Eye (tissue), 1 donor: ENCODE measurements around the gene SSR3.
"Not testable (repeated sequence)": the region's sequence is repeated elsewhere in the genome, so short reads cannot be mapped to it uniquely, and the experiment has no call there.

Experiments used
- DNase-seq: peaks from one replicate; pipeline ENCODE4 v3.0.0-alpha.2; 2015

SSR3 gene

GRCh38 chr3:156575641-156576040, 20.7 kb upstream of the SSR3 start:
- no peak for DNase-seq

- DNase-seq = not testable (repeated sequence)
These were observed 15.0 kb upstream of the SSR3 start for GRCh38 chr3:156569881-156570280.

GRCh38 chr3:156569016-156569415, 14.1 kb upstream of the SSR3 start:
- DNase-seq = not testable (repeated sequence)

GRCh38 chr3:156563900-156564682, 9.2 kb upstream of the SSR3 start:
- no peak for DNase-seq

DNA sequence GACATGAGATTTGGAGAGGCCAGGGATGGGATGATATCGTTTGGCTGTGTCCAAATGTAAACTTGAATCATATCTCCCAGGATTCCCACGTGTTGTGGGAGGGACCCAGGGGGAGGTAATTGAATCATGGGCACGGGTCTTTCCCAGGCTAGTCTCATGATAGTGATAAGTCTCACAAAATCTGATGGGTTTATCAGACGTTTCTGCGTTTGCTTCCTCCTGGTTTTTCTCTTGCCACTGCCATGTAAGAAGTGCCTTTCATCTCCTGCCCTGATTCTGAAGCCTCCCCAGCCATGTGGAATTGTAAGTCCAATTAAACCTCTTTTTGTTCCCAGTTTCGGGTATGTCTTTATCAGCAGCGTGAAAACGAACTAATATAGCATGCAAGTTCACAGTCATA, 7.6 kb upstream of the SSR3 start:
- DNase-seq = not testable (repeated sequence)

DNA sequence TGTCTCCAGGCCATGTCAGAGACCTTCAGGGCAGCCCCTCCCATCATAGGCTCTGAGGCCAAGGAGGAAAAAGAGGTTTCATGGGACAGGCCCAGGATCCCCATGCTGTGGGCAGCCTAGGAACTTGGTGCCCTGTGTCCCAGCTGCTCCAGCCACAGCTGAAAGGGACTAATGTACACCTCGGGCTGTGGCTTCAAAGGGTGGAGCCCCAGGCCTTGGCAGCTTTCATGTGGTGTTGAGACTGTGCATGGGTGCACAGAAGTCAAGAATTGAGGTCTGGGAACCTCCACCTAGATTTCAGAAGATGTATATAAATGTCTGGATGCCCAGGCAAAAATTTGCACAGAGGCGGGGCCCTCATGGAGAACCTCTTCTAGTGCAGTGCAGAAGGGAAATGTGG, 6.6 kb upstream of the SSR3 start:
- DNase-seq = no peak

GRCh38 chr3:156559321-156559720, 4.4 kb upstream of the SSR3 start:
- DNase-seq = no peak

GRCh38 chr3:156558389-156558788, 3.5 kb upstream of the SSR3 start:
- DNase-seq = no peak

DNA sequence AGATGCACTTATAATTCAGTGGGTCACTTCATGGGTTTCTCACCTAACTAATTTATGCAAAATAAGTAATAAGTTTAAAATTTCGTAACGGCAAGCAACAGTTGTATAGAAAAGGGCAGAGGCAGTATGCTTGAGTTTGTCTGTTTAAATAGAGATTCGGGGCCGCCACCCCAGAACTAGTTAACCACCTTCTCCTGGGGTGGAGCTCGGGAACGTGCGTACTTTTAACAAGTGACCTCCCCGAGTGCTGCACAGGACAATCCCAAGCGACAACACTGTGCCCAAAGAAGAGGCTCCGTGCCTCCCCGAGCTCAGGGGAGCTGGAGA, 439 bp downstream of the SSR3 start:
- no peak for DNase-seq

DNA sequence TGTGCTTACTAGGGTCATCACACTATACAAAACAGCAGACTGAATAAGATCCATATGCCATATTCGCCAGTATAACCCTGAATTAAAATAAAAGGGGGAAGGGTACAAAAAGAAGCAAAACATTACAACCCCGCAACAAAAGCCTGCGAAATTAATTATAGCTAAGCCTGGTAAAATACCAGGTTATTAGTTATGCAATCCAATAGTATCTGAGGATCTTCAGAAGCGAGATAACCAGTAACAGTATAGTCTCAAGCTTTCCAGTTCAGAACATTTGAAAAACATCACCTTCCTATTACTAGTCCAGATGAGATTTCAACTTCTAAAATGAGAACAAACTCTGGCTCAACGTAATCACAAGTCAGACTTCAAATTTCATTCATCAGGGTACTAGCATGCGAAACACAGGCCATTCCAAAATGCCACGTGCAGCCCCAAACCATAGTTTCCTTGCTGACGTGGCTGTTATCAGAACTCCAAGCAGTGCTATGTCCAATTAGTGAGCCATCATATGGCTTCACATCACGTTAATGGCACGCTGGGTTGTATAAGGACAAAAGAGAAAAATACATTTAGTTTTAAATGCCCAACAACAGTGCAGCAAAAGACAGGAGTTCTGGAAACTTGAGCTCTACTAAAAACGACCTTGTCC, 1.1 kb downstream of the SSR3 start:
- peak; percentile 66 for DNase-seq

GRCh38 chr3:156552973-156553372, 1.9 kb downstream of the SSR3 start:
- no peak for DNase-seq

- DNase-seq = no peak
These were observed 3.2 kb downstream of the SSR3 start for GRCh38 chr3:156551746-156552145.

- no peak for DNase-seq
These were observed 3.7 kb downstream of the SSR3 start for GRCh38 chr3:156551261-156551660.

DNA sequence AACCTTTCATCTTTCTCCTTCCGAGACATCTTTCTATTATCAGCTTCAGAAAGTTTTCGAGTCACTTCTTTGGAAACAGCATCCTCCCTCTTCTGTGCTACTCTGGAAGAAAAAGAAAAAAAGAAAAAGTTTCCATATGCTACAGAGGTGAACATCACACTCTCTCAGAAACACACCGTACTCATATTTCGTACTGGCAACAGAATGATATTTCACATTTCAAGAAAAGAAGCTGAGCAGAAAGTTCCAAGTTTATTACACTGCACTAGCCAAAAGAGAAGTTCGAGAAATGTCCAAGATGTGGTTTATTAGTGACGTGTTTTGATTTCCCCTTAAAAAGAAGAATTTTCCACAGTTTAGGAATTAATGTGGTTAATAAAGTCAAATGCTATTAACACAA, 6.0 kb downstream of the SSR3 start:
- no peak for DNase-seq

DNA sequence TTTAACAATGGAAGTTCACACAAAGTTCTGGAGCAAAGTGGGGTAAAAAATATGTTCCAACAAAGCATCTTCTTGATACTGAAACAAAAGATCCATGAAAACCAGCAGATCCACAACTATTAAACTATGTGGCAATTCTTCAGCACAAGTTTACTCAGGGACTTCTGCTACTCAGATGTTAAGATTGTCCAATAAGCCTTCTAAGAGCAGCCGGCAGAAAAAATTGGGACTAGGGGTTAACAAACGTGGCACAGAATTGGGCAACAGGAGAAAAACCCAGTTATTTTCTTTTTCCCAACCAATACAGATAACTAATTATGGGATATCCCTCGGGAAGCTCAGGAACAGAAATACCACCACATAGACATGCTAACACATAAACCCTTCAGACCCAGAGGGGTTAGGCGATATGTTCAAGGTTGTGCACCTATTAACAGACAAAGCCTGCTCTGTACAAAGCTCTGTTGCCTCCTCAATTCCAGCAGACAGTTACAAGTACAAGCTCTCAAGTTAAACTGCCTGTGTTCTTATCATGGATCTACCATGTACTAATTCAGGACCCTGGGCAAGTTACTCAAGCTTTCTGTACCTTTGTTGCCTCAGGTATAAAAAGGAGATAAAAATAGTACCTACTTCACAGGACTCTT, 6.8 kb downstream of the SSR3 start:
- no peak for DNase-seq

DNA sequence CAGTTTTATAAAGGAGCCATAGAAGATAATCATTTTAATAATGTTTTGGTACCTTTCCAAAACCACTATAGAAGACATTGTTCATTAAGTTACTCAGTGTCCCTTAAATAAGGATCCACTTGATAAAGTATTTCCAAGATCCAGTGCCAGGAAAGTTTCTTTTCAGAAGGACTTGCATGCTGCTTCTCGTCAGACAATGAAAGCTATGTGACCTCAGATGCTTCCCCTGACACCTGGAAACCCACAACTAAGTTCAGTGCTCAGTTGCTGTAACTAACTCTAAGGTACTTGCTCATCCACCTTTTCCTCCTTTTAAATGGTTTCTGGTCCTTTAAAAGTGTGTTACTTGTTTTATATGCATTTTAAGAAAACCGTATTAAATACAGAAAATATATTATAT, 7.3 kb downstream of the SSR3 start:
- no peak for DNase-seq

- DNase-seq = no peak
These were observed 11.8 kb downstream of the SSR3 start for GRCh38 chr3:156543043-156543555.

- no peak for DNase-seq
These were observed 12.5 kb downstream of the SSR3 start for GRCh38 chr3:156542101-156543042.

DNA sequence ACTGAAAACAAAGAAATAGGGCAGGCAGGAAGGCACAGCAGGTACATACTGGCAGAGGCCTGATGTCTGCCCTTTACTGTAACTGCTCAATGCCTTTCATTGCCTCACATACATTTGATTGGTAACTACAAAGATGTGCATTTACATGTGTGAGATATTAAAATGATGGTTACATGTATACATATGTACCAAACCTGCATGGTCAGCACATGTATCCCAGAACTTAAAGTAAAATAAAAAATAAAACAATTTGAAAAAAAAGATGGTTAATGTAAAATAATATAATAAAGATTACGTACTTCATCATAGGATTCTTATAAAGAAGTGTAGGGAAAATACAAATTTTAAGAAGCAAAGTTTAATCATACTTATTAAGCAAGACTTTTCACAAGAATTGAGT, 15.1 kb downstream of the SSR3 start:
- no peak for DNase-seq

DNA sequence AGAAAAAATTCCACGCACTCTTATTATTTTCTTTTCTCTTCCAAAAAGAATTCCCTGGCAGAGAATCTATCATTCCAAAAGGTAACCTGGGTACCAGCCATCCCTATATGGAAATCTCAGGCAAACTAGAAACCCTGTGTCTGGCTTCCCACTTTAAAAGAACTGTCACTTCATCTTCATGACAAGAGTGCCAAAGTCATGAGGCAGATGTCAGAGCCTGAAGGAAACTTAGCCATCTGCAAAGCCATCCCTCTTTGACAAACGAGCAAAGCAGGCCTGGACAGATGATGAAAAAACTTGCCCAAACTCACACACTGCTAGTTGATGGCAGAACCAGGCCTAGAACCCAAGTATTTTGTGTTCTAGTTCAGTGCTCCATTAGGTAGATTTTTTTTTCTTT, 15.9 kb downstream of the SSR3 start:
- no peak for DNase-seq

DNA sequence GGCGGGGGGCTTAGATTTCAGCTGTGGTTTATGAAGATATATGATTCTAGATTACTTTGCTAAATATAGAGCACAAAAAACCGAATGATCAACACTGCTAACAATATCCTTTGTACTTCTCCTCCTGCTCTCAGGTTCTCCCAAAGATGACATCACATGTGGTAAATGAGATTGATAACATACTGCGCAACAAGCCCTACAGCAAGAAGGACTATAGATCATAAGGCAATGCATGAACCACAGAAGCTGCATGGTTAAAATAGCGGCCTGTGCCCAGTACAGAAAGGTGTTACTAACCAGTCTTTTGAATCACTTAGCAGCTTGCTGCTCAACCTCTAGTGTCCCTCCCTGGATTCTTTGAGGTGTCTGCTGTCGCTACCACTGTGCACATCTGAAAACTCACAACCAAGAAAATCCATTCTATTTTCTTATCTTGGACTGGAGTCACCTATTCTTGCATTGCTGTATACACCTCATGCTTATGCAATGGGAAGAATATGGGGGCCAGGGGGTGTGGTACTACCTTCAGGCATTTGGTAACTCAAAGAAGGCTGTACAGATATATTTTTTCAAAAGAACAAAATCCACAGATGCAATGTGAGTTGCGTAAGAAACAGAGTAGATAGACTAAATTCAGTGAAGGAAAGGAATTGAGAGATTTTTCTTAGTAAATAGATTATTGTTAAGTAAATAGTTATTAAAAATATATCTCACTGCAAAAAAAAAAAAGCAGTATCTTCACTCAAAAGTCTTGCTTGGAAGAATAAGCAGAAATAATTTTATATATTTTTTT, 18.2 kb downstream of the SSR3 start:
- DNase-seq = no peak

- no peak for DNase-seq
These were observed 19.1 kb downstream of the SSR3 start for GRCh38 chr3:156535798-156536197.
